SKM-1 (cell line): ENCODE results near the gene EFCAB14.
"Not testable (repeated sequence)": the region's sequence is repeated elsewhere in the genome, so short reads cannot be mapped to it uniquely, and the experiment has no call there.

Source experiments
- DNase-seq: peaks from one replicate; lab custom pipeline; 2025; ENCODE audit not compliant: unreplicated experiment; lab: John Stamatoyannopoulos, UW

Gene EFCAB14

DNA sequence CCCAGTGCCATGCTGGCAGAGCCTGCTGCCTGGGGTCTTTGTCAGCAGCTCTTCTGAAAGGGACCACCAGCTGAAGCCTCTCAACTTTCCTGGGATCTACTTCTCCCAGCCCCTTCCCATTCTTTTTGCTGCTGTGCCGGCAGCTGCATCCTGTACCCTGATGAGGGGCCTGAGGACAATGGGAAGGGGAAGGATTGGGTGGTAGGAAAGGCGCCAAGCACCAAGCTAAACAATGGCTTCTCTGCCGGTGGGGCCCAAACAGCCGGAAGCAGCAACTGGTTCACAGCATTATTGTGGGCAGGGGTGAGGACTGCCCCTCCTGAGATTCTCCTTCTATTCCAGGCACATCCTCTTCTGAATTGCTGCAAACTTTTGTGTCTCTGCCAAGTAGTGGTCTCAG is 5.0 kb upstream of the EFCAB14 start:
- DNase-seq, result no peak

- no peak for DNase-seq
These were observed 2.8 kb upstream of the EFCAB14 start for GRCh38 chr1:46721686-46722205.

GRCh38 chr1:46721204-46721603 is 2.3 kb upstream of the EFCAB14 start:
- DNase-seq, result no peak

DNA sequence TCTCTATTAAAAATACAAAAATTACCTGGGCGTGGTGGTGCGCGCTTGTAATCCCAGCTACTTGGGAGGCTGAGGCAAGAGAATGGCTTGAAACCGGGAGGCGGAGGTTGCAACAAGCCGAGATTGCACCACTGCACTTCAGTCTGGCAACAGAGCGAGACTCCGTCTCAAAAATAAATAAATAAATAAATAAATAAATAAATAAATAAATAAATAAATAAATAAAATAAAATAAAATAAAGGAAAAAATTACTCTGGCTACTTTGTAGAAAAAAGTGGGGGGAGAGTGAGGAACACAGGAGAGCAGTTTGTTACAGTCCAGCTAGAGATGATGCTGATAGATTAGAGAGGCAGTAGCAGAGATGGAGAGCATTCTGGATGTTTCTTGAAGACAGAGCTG is 1.4 kb upstream of the EFCAB14 start:
- DNase-seq, result not testable (repeated sequence)

- no peak for DNase-seq
These were observed 775 bp upstream of the EFCAB14 start for GRCh38 chr1:46719689-46720088.

DNA sequence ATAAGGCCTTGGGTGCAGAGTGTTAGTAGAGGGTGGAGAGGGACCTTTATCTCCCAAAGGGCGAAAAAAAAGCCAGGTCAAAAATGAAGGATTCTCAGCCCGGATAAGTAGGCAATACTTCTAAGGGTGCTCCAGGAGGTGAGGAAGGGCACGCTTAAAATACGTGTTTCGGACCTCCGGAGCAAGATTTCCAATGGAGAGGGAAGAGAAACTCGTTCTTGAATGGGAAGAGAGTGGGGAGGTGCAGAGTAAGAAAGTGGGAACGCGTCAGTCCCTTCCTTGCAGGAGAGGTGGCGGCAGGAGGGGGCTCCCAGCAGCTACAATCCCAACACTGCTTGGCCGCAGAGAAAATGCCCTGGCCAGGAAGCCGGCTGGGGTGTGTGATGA is 581 bp downstream of the EFCAB14 start:
- DNase-seq, result no peak

DNA sequence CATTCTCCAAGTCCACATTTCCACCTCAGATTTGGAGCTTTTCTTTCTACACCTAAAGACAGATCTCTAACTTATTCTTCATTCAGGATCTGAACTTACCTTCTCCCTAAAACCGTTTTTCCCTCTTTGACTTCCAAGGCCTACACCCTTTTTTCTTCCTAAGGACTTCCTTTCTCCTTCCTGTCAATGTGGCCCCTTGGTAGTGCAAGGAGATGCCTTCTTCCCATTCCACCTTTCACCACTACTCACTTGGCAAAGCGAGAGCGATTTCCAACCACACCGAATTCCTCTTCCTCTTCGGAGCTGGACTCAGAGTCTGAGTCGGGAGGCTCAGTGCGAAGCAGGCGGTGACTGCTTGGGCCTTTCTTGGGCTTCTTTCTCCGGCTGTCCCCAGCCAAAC is 1.3 kb downstream of the EFCAB14 start:
- DNase-seq, result no peak

DNA sequence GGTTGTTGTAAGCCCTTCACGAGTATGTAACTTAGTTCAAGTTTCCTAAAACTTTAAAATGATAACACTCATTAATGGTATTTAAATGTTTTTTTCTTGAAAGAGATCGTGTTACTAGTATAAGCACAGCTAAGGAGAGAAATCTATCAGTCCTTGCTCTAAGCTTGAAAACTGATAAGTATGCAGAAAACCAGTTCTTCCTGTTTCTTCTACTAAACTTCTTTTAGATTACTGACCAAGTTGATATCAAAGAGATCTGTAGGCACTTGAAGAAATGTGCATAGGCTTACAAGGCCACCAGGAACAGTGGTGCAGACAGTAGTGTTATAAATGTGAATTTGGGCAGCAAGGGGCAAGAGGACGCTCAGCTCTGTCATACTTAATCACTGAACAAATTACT is 3.9 kb downstream of the EFCAB14 start:
- no peak for DNase-seq

- no peak for DNase-seq
These were observed 10.8 kb downstream of the EFCAB14 start for GRCh38 chr1:46708121-46708520.

GRCh38 chr1:46705408-46705807 is 13.5 kb downstream of the EFCAB14 start:
- DNase-seq, result no peak

DNA sequence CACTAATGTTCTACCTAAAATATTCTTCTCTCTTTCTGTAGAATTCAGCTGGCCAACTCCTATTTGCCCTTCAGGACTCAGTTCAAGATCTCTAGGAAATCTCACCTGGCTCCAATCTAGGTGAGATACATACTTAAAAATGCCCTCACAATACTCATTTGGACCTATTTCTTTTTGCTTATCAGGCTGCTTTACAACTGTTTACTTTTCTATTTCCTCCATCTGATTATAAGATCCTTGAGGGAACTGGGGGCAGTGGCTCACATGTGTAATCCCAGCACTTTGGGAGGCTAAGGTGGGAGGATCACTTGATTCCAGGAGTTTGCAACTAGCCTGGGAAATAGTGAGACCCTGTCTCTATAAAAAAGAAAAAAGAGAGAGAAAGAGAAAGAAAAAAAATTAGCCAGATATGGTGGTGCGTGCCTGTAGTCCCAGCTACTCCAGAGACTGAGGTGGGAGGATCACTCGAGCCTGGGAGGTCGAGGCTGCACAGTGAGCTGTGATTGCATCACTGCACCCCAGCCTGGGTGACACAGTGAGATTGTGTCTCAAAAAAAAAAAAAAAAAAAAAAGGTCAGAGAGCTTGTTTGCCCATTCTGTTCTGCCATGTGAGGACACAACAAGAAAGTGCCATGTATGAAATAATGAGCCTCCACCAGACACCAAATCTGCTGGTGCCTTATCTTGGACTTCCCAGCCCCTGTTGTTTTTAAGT is 14.8 kb downstream of the EFCAB14 start:
- no peak for DNase-seq

GRCh38 chr1:46699666-46700065 is 19.2 kb downstream of the EFCAB14 start:
- DNase-seq, result peak; percentile 66

DNA sequence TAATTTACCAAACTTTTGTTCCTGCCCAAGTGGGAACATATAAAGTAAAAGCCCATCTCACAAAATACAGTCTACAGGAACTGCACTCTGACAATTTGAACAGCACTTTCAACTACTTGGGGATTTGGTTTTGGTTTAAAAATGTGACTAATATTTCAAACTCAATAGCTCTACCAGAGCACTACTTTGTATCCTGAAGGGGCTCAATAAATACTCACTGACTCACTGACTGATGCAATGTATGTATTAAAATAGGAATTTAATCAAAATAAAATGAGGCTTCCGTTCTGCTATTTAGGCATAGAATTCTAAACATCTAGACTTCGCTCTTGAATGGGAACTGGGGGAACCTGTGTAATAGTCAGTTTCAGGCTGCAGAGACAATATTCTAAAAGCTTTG is 21.9 kb downstream of the EFCAB14 start:
- no peak for DNase-seq

- not testable (repeated sequence) for DNase-seq
These were observed 24.2 kb downstream of the EFCAB14 start for GRCh38 chr1:46694676-46695075.

DNA sequence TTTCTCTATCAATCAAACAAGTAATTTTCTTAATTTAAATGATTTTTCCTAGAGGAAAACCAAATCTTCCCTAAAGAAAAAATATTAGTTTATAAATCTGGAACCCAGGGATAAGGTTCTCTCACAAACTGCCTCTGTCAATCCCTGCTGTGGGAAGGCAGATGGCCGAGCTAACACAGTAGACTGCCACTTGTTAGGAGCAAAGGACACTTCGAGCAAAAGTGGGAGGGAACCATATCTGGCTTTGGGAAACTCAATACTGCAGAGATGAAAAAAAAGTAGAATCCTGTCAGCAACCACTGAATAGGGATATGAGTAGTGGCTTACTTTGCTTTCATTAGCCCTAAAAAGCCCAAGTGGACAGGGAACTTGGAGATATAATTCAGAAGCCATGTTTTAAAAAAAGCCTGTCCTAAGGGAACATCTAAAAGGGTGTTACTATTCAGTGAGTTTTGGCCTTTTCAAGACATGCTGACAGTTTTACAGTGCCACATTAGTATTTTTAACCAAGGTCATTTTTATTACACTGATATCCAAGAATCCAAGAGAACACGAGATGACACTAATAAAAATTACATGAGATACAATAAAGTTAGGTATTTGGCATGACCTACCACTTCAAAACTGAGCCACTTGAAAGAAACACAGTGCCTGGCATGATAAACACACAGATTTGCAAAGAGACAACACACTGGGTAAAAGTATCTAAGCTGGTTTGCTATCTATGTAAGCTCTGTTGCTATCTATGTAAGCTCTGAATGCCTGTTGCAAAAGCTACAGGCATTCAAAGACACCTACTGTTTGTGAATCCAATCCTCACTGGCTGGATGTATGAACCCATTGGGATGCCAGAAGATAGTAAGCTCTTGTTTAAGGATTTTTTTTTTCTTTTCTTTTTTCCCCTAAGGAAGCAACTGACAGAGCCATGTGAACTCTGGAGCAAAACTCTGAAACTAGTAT is 25.8 kb downstream of the EFCAB14 start:
- no peak for DNase-seq

GRCh38 chr1:46691997-46692790 is 26.7 kb downstream of the EFCAB14 start:
- no peak for DNase-seq

DNA sequence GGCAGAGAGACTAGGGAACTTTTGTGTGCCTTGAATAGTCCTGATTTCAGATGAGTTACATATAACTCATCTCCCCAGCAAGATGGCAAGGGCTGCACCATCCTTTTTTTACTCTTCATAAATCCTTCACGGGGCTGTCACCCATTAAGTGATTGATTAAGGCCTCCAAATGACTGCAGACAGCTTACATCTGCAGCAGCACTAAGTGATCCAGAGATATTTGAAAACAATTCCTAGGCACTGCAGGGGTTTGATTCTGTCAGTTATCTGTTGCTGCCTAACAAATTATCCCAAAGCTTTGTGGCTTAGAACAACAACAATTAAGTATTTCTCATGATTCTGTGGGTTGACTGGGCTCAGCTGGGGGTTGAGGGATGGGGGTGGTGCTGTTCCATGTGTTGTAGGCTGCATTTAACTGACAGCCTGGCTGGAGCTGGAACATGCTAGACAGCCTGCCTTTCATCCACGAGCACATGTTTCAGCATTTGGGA is 27.9 kb downstream of the EFCAB14 start:
- DNase-seq, result no peak

DNA sequence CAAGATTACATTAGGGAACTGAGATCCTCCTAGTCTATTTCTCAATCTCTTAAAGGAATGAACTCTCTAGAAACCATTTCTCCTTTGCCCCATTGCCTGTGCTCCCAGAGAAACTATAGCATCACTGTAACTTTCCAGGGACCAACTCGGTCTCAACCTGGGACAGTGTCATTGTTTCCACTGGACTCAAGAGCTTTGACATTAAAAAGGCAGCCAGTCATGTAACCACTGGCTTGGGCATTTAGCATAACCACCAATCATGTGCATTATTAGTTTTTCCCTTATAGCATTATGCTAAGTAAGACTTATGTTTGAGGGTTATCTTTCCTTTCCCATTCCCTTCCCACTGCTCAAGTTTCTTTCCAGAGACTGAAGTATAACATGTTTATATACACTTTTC is 29.0 kb downstream of the EFCAB14 start:
- no peak for DNase-seq

DNA sequence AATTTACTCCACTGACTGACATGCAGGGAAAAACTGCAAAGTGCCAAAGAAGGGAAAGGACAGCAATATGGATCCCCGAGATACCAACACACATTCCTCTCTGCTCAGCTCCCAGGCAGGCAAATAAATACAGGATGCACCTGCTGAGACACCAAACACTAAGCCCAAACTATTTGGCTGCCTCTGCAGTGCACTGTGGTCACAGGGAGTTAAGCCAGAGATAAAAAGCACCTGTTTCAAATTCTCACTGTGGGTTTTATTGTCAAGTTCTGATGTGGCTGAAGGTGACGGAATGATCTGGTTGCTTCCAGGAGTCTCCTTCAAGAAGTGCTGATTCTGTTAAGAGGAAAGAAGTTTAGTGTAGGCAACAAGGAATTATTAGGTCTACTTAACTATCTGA is 29.6 kb downstream of the EFCAB14 start:
- no peak for DNase-seq

GRCh38 chr1:46687921-46688509 is 30.9 kb downstream of the EFCAB14 start:
- no peak for DNase-seq
